ENCODE measurements around the gene NCAPG2. TPM values are rescaled to one million over a fixed set of nuclear protein-coding genes. Genes with fewer than 3 reads are reported as not detected.

The NCAPG2 gene
- total and polyA plus RNA-seq, 2 of the 13 experiments (the other 11 are each of a cell fraction or from before 2014, with no cell fraction given): 15.1 to 30.7 TPM

DNA sequence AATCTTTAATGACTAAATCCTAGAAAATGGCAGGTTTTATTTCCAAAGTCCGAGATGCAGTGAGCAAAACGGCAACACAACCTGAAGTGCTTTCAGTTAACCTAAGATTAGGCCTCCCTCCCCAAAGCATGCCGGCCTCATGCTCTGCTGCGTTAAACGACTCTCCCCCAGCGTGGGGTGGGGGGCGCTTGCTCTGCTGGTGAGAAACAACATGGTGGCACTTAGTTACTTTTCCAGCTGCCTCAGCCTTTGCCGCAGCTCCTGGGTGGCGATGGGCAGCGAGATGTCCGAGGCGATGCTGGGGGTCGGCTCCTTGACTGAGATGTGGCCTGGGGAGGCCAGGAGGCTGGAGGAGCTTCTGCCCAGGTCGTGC lies 36.7 kb upstream of the NCAPG2 start:
- no peak overlapping the region for H3K27ac ChIP-seq (ENCODE audit: extremely low read length, insufficient read depth, low read length)
- no peaks in the 10 kb centered on the region for H4K20me1 ChIP-seq (ENCODE audit: insufficient read depth, low read length)
- no peak overlapping the region for H3K9ac ChIP-seq (ENCODE audit: insufficient read depth, low read depth, low read length)
- no peaks in the 10 kb centered on the region for H3K79me2 ChIP-seq (ENCODE audit: insufficient read depth, low read length)
- intact Hi-C loops (cut with micrococcal nuclease; ENCODE audit: unreplicated experiment) (no loop called here), in situ Hi-C loops (cut with HindIII; ENCODE audit: extremely low pct_ligation_motif_present, low pct_unique_long_range_greater_than_20kb) (no loop called here)
- WGBS (ENCODE audit: low lambda C conversion rate): 96% methylated on average over 12 of the region's 14 CpGs
- CTCF ChIA-PET (ENCODE audit: low intra/inter-chr PET ratio, low total read pairs): no interaction called here
- POLR2A ChIA-PET: no interaction called here
- no peak for DNase-seq (ENCODE audit: low spot score)
- ATAC-seq: no peak
- no peaks in the 10 kb centered on the region for H3K9me3 ChIP-seq (ENCODE audit: low read length)
- H3K36me3 ChIP-seq (replicated peaks in 1 of 2; ENCODE audit: control insufficient read depth in 1 of 2, insufficient read depth in 2 of 2, low read length in 2 of 2): peaks cover 20 to 76% of the 10 kb centered on the region in 2 experiments
- no peak overlapping the region for H3K4me2 ChIP-seq (ENCODE audit: low read depth, low read length)
- no TSS peak for BruUV-seq (replicated peaks)
- H2AFZ ChIP-seq (ENCODE audit: low read length): no peak overlapping the region
- FAIRE-seq: no peak
- H3K4me3 ChIP-seq (replicated peaks in 1 of 3; ENCODE audit: insufficient read depth in 1 of 3, low read depth in 2 of 3, low read length in 3 of 3): no peak overlapping the region
- H3K4me1 ChIP-seq (ENCODE audit: insufficient read depth, low read length): no peaks in the 10 kb centered on the region
- H3K27me3 ChIP-seq (ENCODE audit: control insufficient read depth in 1 of 2, insufficient read depth in 2 of 2, low read length in 2 of 2): no peaks in the 10 kb centered on the region
- TF ChIP-seq, protein P1, sequence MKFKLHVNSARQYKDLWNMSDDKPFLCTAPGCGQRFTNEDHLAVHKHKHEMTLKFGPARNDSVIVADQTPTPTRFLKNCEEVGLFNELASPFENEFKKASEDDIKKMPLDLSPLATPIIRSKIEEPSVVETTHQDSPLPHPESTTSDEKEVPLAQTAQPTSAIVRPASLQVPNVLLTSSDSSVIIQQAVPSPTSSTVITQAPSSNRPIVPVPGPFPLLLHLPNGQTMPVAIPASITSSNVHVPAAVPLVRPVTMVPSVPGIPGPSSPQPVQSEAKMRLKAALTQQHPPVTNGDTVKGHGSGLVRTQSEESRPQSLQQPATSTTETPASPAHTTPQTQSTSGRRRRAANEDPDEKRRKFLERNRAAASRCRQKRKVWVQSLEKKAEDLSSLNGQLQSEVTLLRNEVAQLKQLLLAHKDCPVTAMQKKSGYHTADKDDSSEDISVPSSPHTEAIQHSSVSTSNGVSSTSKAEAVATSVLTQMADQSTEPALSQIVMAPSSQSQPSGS (CRISPR knock-in tag; IDR thresholded peaks at IDR 0.05): no peak
- TF ChIP-seq, protein P2, sequence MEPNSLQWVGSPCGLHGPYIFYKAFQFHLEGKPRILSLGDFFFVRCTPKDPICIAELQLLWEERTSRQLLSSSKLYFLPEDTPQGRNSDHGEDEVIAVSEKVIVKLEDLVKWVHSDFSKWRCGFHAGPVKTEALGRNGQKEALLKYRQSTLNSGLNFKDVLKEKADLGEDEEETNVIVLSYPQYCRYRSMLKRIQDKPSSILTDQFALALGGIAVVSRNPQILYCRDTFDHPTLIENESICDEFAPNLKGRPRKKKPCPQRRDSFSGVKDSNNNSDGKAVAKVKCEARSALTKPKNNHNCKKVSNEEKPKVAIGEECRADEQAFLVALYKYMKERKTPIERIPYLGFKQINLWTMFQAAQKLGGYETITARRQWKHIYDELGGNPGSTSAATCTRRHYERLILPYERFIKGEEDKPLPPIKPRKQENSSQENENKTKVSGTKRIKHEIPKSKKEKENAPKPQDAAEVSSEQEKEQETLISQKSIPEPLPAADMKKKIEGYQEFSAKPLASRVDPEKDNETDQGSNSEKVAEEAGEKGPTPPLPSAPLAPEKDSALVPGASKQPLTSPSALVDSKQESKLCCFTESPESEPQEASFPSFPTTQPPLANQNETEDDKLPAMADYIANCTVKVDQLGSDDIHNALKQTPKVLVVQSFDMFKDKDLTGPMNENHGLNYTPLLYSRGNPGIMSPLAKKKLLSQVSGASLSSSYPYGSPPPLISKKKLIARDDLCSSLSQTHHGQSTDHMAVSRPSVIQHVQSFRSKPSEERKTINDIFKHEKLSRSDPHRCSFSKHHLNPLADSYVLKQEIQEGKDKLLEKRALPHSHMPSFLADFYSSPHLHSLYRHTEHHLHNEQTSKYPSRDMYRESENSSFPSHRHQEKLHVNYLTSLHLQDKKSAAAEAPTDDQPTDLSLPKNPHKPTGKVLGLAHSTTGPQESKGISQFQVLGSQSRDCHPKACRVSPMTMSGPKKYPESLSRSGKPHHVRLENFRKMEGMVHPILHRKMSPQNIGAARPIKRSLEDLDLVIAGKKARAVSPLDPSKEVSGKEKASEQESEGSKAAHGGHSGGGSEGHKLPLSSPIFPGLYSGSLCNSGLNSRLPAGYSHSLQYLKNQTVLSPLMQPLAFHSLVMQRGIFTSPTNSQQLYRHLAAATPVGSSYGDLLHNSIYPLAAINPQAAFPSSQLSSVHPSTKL (CRISPR knock-in tag; IDR thresholded peaks at IDR 0.05): no peak
- no peak for TF ChIP-seq ZNF737 (CRISPR knock-in tag; IDR thresholded peaks at IDR 0.05; ENCODE audit: borderline replicate concordance)
- TF ChIP-seq ZNF354B (CRISPR knock-in tag; IDR thresholded peaks at IDR 0.05): no peak
- no peak for TF ChIP-seq ZIK1 (CRISPR knock-in tag; IDR thresholded peaks at IDR 0.05; ENCODE audit: borderline replicate concordance, low read depth)
- TF ChIP-seq ZNF850 (CRISPR knock-in tag; conservative IDR thresholded peaks at IDR 0.05): no peak
- no peak for TF ChIP-seq HOXA9 (CRISPR knock-in tag; IDR thresholded peaks at IDR 0.05; ENCODE audit: borderline replicate concordance)
- TF ChIP-seq, protein P3, sequence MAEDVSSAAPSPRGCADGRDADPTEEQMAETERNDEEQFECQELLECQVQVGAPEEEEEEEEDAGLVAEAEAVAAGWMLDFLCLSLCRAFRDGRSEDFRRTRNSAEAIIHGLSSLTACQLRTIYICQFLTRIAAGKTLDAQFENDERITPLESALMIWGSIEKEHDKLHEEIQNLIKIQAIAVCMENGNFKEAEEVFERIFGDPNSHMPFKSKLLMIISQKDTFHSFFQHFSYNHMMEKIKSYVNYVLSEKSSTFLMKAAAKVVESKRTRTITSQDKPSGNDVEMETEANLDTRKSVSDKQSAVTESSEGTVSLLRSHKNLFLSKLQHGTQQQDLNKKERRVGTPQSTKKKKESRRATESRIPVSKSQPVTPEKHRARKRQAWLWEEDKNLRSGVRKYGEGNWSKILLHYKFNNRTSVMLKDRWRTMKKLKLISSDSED (CRISPR knock-in tag; IDR thresholded peaks at IDR 0.05): no peak
- TF ChIP-seq ZNF552 (CRISPR knock-in tag; IDR thresholded peaks at IDR 0.05; ENCODE audit: borderline replicate concordance): no peak
- no peak for TF ChIP-seq ZNF282 (IDR thresholded peaks at IDR 0.05; ENCODE audit: partially characterized antibody)
- TF ChIP-seq EEA1 (CRISPR knock-in tag; IDR thresholded peaks at IDR 0.05; ENCODE audit: borderline replicate concordance): no peak
- no peak for TF ChIP-seq KDM5B (CRISPR knock-in tag; IDR thresholded peaks at IDR 0.05; ENCODE audit: borderline replicate concordance)
- no peak for TF ChIP-seq ZNF431 (CRISPR knock-in tag; IDR thresholded peaks at IDR 0.05; ENCODE audit: borderline replicate concordance, low read depth)
- TF ChIP-seq, protein P4, sequence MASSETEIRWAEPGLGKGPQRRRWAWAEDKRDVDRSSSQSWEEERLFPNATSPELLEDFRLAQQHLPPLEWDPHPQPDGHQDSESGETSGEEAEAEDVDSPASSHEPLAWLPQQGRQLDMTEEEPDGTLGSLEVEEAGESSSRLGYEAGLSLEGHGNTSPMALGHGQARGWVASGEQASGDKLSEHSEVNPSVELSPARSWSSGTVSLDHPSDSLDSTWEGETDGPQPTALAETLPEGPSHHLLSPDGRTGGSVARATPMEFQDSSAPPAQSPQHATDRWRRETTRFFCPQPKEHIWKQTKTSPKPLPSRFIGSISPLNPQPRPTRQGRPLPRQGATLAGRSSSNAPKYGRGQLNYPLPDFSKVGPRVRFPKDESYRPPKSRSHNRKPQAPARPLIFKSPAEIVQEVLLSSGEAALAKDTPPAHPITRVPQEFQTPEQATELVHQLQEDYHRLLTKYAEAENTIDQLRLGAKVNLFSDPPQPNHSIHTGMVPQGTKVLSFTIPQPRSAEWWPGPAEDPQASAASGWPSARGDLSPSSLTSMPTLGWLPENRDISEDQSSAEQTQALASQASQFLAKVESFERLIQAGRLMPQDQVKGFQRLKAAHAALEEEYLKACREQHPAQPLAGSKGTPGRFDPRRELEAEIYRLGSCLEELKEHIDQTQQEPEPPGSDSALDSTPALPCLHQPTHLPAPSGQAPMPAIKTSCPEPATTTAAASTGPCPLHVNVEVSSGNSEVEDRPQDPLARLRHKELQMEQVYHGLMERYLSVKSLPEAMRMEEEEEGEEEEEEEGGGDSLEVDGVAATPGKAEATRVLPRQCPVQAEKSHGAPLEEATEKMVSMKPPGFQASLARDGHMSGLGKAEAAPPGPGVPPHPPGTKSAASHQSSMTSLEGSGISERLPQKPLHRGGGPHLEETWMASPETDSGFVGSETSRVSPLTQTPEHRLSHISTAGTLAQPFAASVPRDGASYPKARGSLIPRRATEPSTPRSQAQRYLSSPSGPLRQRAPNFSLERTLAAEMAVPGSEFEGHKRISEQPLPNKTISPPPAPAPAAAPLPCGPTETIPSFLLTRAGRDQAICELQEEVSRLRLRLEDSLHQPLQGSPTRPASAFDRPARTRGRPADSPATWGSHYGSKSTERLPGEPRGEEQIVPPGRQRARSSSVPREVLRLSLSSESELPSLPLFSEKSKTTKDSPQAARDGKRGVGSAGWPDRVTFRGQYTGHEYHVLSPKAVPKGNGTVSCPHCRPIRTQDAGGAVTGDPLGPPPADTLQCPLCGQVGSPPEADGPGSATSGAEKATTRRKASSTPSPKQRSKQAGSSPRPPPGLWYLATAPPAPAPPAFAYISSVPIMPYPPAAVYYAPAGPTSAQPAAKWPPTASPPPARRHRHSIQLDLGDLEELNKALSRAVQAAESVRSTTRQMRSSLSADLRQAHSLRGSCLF (CRISPR knock-in tag; IDR thresholded peaks at IDR 0.05; ENCODE audit: borderline replicate concordance): no peak

Measured in HepG2 (cell line).